Measurements from ENCODE around the gene XRCC5.

DNA sequence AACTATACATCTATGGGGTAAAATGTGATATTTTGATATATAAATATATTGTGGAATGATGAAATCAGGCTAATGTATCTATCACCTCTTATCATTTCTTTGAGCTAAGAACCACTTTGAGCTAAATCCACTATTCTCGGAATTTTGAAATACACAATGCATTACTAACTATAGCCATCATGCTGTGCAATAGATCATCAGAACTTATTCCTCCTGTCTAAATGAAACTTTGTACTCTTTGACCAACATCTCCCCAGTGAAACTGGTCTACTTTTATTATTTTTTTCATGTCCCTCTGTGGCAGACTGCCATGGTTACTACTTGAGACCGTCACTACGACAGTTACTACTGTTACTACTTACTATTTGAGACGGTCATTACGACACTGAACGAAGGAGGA is 39.0 kb upstream of the XRCC5 start:
- TF ChIP-seq, protein P1, sequence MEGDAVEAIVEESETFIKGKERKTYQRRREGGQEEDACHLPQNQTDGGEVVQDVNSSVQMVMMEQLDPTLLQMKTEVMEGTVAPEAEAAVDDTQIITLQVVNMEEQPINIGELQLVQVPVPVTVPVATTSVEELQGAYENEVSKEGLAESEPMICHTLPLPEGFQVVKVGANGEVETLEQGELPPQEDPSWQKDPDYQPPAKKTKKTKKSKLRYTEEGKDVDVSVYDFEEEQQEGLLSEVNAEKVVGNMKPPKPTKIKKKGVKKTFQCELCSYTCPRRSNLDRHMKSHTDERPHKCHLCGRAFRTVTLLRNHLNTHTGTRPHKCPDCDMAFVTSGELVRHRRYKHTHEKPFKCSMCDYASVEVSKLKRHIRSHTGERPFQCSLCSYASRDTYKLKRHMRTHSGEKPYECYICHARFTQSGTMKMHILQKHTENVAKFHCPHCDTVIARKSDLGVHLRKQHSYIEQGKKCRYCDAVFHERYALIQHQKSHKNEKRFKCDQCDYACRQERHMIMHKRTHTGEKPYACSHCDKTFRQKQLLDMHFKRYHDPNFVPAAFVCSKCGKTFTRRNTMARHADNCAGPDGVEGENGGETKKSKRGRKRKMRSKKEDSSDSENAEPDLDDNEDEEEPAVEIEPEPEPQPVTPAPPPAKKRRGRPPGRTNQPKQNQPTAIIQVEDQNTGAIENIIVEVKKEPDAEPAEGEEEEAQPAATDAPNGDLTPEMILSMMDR (IDR thresholded peaks at IDR 0.05) = no peak
- TF ChIP-seq EZH2 (IDR thresholded peaks at IDR 0.05) = no peak

All from neural progenitor cell (in vitro differentiated cells).